ENCODE results near the gene CLMN. TPM values are rescaled to one million over a fixed set of nuclear protein-coding genes. Genes with fewer than 3 reads are reported as not detected.

The CLMN gene
- total RNA-seq, 1 experiment from 2014 or later, result 33.4 TPM

GRCh38 chr14:95237121-95237957, 82.4 kb downstream of the CLMN start:
- ChIA-PET CTCF (no interaction called here), RAD21 (ENCODE audit: low non-redundant PET in 1 of 2, low total read pairs in 2 of 2, uncharacterized antibody in 2 of 2, unreplicated experiment in 2 of 2) (no interaction called here), POLR2A (no interaction called here)
- intact Hi-C loops (cut with micrococcal nuclease), result no loop called here
- Histone ChIP-seq H2AFZ (ENCODE audit: low read depth, low read length, poor library complexity, severe bottlenecking) (no peak overlapping the region), H3K36me3 (ENCODE audit: control insufficient read depth in 1 of 2, insufficient read depth in 2 of 2, low read length in 2 of 2) (no peaks in the 10 kb centered on the region), H3K79me2 (ENCODE audit: insufficient read depth, low read length) (no peaks in the 10 kb centered on the region), H3K9me2 (ENCODE audit: insufficient read depth) (no peaks in the 10 kb centered on the region), H3K9me3 (ENCODE audit: control insufficient read depth in 1 of 2, insufficient read depth in 1 of 2, low read depth in 1 of 2, low read length in 2 of 2) (no peaks in the 10 kb centered on the region), H3K4me2 (ENCODE audit: low read length) (no peak overlapping the region), H4K20me1 (ENCODE audit: insufficient read depth) (no peaks in the 10 kb centered on the region), H3K4me3 (replicated peaks in 1 of 2; ENCODE audit: low read depth in 1 of 2, low read length in 2 of 2) (no peak overlapping the region), H3K27ac (ENCODE audit: low read depth, low read length) (no peak overlapping the region), H3K27me3 (ENCODE audit: insufficient read depth, low read length) (no peaks in the 10 kb centered on the region), H3K4me1 (ENCODE audit: control insufficient read depth in 1 of 2, insufficient read depth in 2 of 2, low read length in 2 of 2) (no peaks in the 10 kb centered on the region; a peak in 1 of 4 replicates), H3K9ac (ENCODE audit: low read length) (no peak overlapping the region)
- DNase-seq (ENCODE audit: low read depth, low spot score), result no peak
- no TSS peak for BruUV-seq (replicated peaks)
- no peak for TF ChIP-seq POLR2AphosphoS5 (IDR thresholded peaks at IDR 0.05; ENCODE audit: low read depth, low read length)
- TF ChIP-seq CEBPB (IDR thresholded peaks at IDR 0.05; ENCODE audit: low read depth), result no peak
- no peak for TF ChIP-seq SIN3A (IDR thresholded peaks at IDR 0.05; ENCODE audit: low read depth)
- no peak for TF ChIP-seq EGR1 (IDR thresholded peaks at IDR 0.05; ENCODE audit: low read depth)
- no peak for TF ChIP-seq ZNF274 (IDR thresholded peaks at IDR 0.05; ENCODE audit: low read depth, low read length)
- no peak for TF ChIP-seq RAD21 (IDR thresholded peaks at IDR 0.05; ENCODE audit: low read depth)
- no peak for TF ChIP-seq CBX3 (IDR thresholded peaks at IDR 0.05; ENCODE audit: low read depth)
- TF ChIP-seq ZBTB33 (IDR thresholded peaks at IDR 0.05; ENCODE audit: extremely low read depth, insufficient replicate concordance, low read length), result no peak
- no peak for ATAC-seq
